Neural progenitor cell (in vitro differentiated cells): ENCODE measurements around the gene HLA-DOB. TPM values are rescaled to one million over a fixed set of nuclear protein-coding genes. Genes with fewer than 3 reads are reported as not detected.

Source experiments
- DNase-seq: peaks from one replicate; pipeline ENCODE4 v3.0.0-alpha.2; 2016; ENCODE audit warnings: low spot score
- H2AFZ ChIP-seq: fragments of 200-600 bp; sonication (generic); replicated peaks from 2 replicates; pipeline ENCODE4 v1.6.1; 2016; ENCODE audit warnings: antibody characterized with exemption
- H3F3A ChIP-seq: fragments of 200-600 bp; sonication (generic); 2 replicates; pipeline ENCODE4 v1.6.1; 2016; ENCODE audit warnings: antibody characterized with exemption, low read depth
- H3K27ac ChIP-seq: fragments of 200-600 bp; sonication (generic); 2 replicates; pipeline ENCODE4 v1.5.1; 2016; ENCODE audit warnings: mild to moderate bottlenecking
- H3K27me3 ChIP-seq: fragments of 200-600 bp; sonication (generic); 2 replicates; pipeline ENCODE4 v1.6.1; 2016; ENCODE audit warnings: mild to moderate bottlenecking, moderate library complexity
- H3K36me3 ChIP-seq: fragments of 200-600 bp; sonication (generic); 2 replicates; pipeline ENCODE4 v1.5.1; 2016
- H3K4me1 ChIP-seq: fragments of 200-600 bp; sonication (generic); 2 replicates; pipeline ENCODE4 v1.6.1; 2016; ENCODE audit warnings: mixed run types
- H3K4me2 ChIP-seq: fragments of 200-600 bp; sonication (generic); 2 replicates; pipeline ENCODE4 v1.6.1; 2016
- H3K4me3 ChIP-seq: fragments of 200-600 bp; sonication (generic); 2 replicates; pipeline ENCODE4 v1.5.1; 2016
- H3K79me2 ChIP-seq: fragments of 200-600 bp; sonication (generic); 2 replicates; pipeline ENCODE4 v1.6.1; 2016; ENCODE audit warnings: low read depth
- H3K9ac ChIP-seq: fragments of 200-600 bp; sonication (generic); 2 replicates; pipeline ENCODE4 v1.6.1; 2016
- H3K9me3 ChIP-seq: fragments of 200-600 bp; sonication (generic); 2 replicates; pipeline ENCODE4 v1.5.1; 2016; ENCODE audit warnings: low read depth
- H4K20me1 ChIP-seq: fragments of 200-600 bp; sonication (generic); 2 replicates; pipeline ENCODE4 v1.6.1; 2016; ENCODE audit warnings: low read depth
- H3K27ac Mint-ChIP-seq: 3 replicates; pipeline ENCODE4 v1.8.0; 2021; ENCODE audit warnings: mixed read lengths
- H3K27me3 Mint-ChIP-seq: 2 replicates; pipeline ENCODE4 v1.8.0; 2022; ENCODE audit warnings: low read depth, mild to moderate bottlenecking, inconsistent platforms, moderate library complexity, mixed read lengths; ENCODE audit not compliant: insufficient read depth
- H3K36me3 Mint-ChIP-seq: 3 replicates; pipeline ENCODE4 v1.8.0; 2021; ENCODE audit warnings: mixed read lengths
- H3K4me1 Mint-ChIP-seq: 3 replicates; pipeline ENCODE4 v1.8.0; 2021; ENCODE audit warnings: mixed read lengths
- H3K4me3 Mint-ChIP-seq: 3 replicates; pipeline ENCODE4 v1.8.0; 2021; ENCODE audit warnings: mild to moderate bottlenecking, moderate library complexity, mixed read lengths
- H3K9me3 Mint-ChIP-seq: 3 replicates; pipeline ENCODE4 v1.8.0; 2020; ENCODE audit warnings: mixed read lengths
- EZH2 ChIP-seq: fragments of 200-600 bp; sonication (generic); IDR thresholded peaks from 2 replicates; pipeline ENCODE4 v1.6.1; 2017; ENCODE audit warnings: antibody characterized with exemption, mild to moderate bottlenecking, moderate library complexity
- EZH2phosphoT487 ChIP-seq: fragments of 200-600 bp; sonication (generic); IDR thresholded peaks from 2 replicates; pipeline ENCODE4 v1.6.1; 2017; ENCODE audit warnings: antibody characterized with exemption
- total RNA-seq: library from RNA; depleted of rRNA; stranded (reverse); fragments of >200 nt; gene quantifications from 2 replicates; pipeline ENCODE4 v1.2.3, GENCODE V29; 2015; ENCODE audit warnings: low replicate concordance
- TF ChIP-seq, protein P1 (sequence below): fragments of 200-600 bp; sonication (generic); IDR thresholded peaks from 2 replicates; pipeline ENCODE4 v1.5.1; 2017; ENCODE audit warnings: antibody characterized with exemption, mild to moderate bottlenecking

Gene HLA-DOB
- total RNA-seq, 1 donor from 2014 or later, result 2.6 TPM

DNA sequence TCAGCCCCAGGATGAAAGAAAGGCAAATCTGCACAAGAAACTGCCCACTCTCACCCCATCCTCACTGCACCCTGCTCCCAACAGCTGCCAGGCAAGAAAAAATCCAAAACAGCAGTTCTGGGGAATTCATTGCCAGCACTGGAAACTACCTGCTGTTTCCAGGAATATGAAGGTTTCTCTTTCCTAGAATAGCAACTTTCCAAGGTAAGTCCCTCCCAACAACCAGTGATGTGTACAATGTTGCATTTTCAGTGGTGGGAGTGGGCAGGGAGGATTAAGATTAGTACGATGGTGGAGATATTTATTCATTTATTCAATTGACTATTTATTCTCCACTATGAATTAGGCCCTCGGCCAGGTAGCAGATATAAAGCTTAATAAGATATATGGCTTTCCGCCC, 10.2 kb upstream of the HLA-DOB start:
- no peak overlapping the region for H3K27ac ChIP-seq
- Mint-ChIP-seq H3K4me1 (no peaks in the 10 kb centered on the region), H3K4me3 (no peak overlapping the region), H3K9me3 (no peaks in the 10 kb centered on the region), H3K27me3 (no peaks in the 10 kb centered on the region), H3K36me3 (no peaks in the 10 kb centered on the region), H3K27ac (no peak overlapping the region)
- H3K9ac ChIP-seq, result no peak overlapping the region
- no peaks in the 10 kb centered on the region for H4K20me1 ChIP-seq
- H3K79me2 ChIP-seq, result no peaks in the 10 kb centered on the region
- no peaks in the 10 kb centered on the region for H3K36me3 ChIP-seq
- no peak for DNase-seq
- H2AFZ ChIP-seq, result no peak overlapping the region
- no peak overlapping the region for H3K4me3 ChIP-seq
- no peaks in the 10 kb centered on the region for H3K9me3 ChIP-seq
- TF ChIP-seq, protein P1, sequence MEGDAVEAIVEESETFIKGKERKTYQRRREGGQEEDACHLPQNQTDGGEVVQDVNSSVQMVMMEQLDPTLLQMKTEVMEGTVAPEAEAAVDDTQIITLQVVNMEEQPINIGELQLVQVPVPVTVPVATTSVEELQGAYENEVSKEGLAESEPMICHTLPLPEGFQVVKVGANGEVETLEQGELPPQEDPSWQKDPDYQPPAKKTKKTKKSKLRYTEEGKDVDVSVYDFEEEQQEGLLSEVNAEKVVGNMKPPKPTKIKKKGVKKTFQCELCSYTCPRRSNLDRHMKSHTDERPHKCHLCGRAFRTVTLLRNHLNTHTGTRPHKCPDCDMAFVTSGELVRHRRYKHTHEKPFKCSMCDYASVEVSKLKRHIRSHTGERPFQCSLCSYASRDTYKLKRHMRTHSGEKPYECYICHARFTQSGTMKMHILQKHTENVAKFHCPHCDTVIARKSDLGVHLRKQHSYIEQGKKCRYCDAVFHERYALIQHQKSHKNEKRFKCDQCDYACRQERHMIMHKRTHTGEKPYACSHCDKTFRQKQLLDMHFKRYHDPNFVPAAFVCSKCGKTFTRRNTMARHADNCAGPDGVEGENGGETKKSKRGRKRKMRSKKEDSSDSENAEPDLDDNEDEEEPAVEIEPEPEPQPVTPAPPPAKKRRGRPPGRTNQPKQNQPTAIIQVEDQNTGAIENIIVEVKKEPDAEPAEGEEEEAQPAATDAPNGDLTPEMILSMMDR, result no peak
- TF ChIP-seq EZH2 (no peak), EZH2phosphoT487 (no peak)
- H3K4me1 ChIP-seq, result no peaks in the 10 kb centered on the region
- no peaks in the 10 kb centered on the region for H3K27me3 ChIP-seq
- H3F3A ChIP-seq, result no peaks in the 10 kb centered on the region
- no peak overlapping the region for H3K4me2 ChIP-seq

DNA sequence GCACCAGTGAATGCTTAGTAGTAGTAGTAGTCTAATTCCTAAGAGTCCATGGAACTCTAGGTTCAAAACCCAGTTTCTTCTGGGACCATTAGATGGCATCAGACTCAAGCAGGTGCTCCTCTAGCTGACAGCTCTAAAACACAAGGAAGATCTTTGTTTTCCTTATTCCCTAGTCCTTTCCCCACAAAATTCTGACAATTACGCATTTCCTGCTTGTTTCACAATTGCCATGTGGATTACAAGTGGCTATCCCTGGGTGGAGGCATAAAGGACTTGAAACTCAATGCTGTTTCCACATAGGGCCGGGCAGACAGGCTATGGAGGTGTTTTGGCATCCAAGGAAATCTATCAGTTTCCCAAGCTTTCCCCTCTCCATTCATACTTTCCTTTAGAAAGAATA, 9.2 kb upstream of the HLA-DOB start:
- peak; percentile 59 for DNase-seq
- H3K4me3 Mint-ChIP-seq, result no peak overlapping the region
- H3K9me3 ChIP-seq, result no peaks in the 10 kb centered on the region
- H3K4me1 Mint-ChIP-seq, result no peaks in the 10 kb centered on the region
- H3K27me3 Mint-ChIP-seq, result no peaks in the 10 kb centered on the region
- no peaks in the 10 kb centered on the region for H3K27me3 ChIP-seq
- no peaks in the 10 kb centered on the region for H3F3A ChIP-seq
- H3K4me2 ChIP-seq, result no peak overlapping the region
- no peaks in the 10 kb centered on the region for H3K4me1 ChIP-seq
- H3K9ac ChIP-seq, result no peak overlapping the region
- H3K27ac ChIP-seq, result no peak overlapping the region
- H3K27ac Mint-ChIP-seq, result no peak overlapping the region
- no peaks in the 10 kb centered on the region for H3K9me3 Mint-ChIP-seq
- TF ChIP-seq, protein P1, result peak; percentile 61
- TF ChIP-seq EZH2phosphoT487, result no peak
- no peak overlapping the region for H2AFZ ChIP-seq
- H4K20me1 ChIP-seq, result no peaks in the 10 kb centered on the region
- no peak overlapping the region for H3K4me3 ChIP-seq
- H3K36me3 Mint-ChIP-seq, result no peaks in the 10 kb centered on the region
- no peaks in the 10 kb centered on the region for H3K36me3 ChIP-seq
- no peaks in the 10 kb centered on the region for H3K79me2 ChIP-seq

DNA sequence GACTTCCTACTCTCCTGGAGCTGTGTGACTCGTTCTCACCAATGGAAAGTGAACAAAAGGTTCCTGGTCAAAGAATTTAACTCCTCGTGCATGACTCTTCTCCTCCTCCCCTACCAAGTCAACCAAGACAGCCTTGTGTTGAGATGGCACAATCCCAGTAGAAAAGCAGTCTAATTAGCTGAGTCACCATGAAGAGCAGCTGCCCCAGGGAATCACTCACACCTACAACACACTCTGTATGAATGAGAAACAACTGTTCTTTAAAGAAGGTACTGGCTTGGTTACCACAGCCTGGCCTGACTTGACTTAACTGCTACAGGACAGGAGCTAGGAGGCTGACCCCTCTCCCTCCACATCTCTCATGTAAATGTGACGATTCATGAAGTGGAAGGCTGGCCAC, 2.9 kb upstream of the HLA-DOB start:
- Histone ChIP-seq H2AFZ (no peak overlapping the region), H3K27ac (no peak overlapping the region), H3K79me2 (no peaks in the 10 kb centered on the region), H3K9me3 (no peaks in the 10 kb centered on the region), H4K20me1 (no peaks in the 10 kb centered on the region), H3K9ac (no peak overlapping the region), H3K36me3 (no peaks in the 10 kb centered on the region), H3K4me3 (no peak overlapping the region), H3K4me2 (no peak overlapping the region), H3K4me1 (no peaks in the 10 kb centered on the region), H3F3A (no peaks in the 10 kb centered on the region), H3K27me3 (no peaks in the 10 kb centered on the region)
- H3K4me3 Mint-ChIP-seq, result no peak overlapping the region
- no peaks in the 10 kb centered on the region for H3K36me3 Mint-ChIP-seq
- DNase-seq, result no peak
- H3K9me3 Mint-ChIP-seq, result no peaks in the 10 kb centered on the region
- TF ChIP-seq EZH2phosphoT487, result no peak
- TF ChIP-seq, protein P1, result no peak
- no peak for TF ChIP-seq EZH2
- H3K27me3 Mint-ChIP-seq, result no peaks in the 10 kb centered on the region
- no peaks in the 10 kb centered on the region for H3K4me1 Mint-ChIP-seq
- no peak overlapping the region for H3K27ac Mint-ChIP-seq

GRCh38 chr6:32818867-32819266, 2.1 kb upstream of the HLA-DOB start:
- H3K27ac ChIP-seq, result no peak overlapping the region
- H4K20me1 ChIP-seq, result no peaks in the 10 kb centered on the region
- no peak for DNase-seq
- no peaks in the 10 kb centered on the region for H3K36me3 Mint-ChIP-seq
- no peaks in the 10 kb centered on the region for H3K9me3 ChIP-seq
- H3K36me3 ChIP-seq, result no peaks in the 10 kb centered on the region
- no peak overlapping the region for H2AFZ ChIP-seq
- TF ChIP-seq, protein P1, result no peak
- TF ChIP-seq EZH2phosphoT487 (no peak), EZH2 (no peak)
- H3K4me1 Mint-ChIP-seq, result no peaks in the 10 kb centered on the region
- no peaks in the 10 kb centered on the region for H3K27me3 ChIP-seq
- no peak overlapping the region for H3K4me3 ChIP-seq
- H3K9ac ChIP-seq, result no peak overlapping the region
- H3K4me2 ChIP-seq, result no peak overlapping the region
- H3K27me3 Mint-ChIP-seq, result peaks cover 2% of the 10 kb centered on the region
- H3K79me2 ChIP-seq, result no peaks in the 10 kb centered on the region
- no peaks in the 10 kb centered on the region for H3K4me1 ChIP-seq
- H3F3A ChIP-seq, result no peaks in the 10 kb centered on the region
- H3K27ac Mint-ChIP-seq, result no peak overlapping the region
- H3K9me3 Mint-ChIP-seq, result no peaks in the 10 kb centered on the region
- H3K4me3 Mint-ChIP-seq, result no peak overlapping the region
